CD4-positive, alpha-beta T cell treated with Interleukin-15 for 1 hour (primary cell): ENCODE data around the gene PKP3.

Source experiments
- DNase-seq: peaks from one replicate; pipeline ENCODE4 v3.0.0-alpha.2; 2020

Gene PKP3

DNA sequence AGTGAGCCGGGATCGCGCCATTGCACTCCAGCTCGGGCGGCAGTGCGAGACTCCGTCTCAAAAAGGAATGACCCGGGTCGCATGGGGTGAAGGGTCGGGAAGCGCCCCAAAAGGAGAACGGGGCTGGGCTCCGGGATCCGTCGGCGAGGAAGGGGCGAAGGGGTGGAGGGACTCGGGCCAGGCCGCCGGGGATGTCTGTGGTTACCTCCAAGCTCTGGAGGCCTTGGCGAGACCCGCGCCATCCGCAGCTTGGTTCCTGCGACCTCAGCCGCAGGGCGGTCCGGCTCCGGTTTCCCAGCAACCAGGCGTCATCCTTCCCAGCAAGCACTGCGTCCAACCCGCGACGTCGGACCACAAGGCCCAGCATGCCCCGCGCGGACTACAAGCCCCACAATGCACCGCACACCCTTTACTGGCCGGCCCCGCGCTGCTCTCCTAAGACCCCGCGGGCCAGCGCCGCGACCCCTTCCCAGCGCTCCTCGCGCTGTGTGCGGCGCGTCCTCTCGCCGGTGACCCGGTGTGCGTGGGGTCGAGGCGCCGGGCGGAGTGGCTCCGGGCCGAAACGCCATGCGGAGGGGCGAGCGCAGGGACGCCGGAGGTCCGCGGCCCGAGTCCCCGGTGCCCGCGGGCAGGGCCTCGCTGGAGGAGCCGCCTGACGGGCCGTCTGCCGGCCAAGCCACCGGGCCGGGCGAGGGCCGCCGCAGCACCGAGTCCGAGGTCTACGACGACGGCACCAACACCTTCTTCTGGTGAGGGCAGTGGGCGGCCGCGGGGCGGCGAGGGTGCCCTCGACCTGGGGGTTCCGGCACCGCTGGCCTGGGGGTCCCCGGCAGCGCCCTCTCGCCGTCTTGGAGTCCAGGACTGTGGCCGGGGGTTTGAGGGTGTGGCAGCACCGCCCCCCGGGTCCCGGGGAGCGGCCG, 56.1 kb downstream of the PKP3 start, which contains the start of gene PTDSS2:
PTDSS2 (plus strand) TSS at position 391 of the 920 bp plus-strand sequence; CDS start at position 568, 177 bp downstream.
- peak; percentile 94 for DNase-seq

DNA sequence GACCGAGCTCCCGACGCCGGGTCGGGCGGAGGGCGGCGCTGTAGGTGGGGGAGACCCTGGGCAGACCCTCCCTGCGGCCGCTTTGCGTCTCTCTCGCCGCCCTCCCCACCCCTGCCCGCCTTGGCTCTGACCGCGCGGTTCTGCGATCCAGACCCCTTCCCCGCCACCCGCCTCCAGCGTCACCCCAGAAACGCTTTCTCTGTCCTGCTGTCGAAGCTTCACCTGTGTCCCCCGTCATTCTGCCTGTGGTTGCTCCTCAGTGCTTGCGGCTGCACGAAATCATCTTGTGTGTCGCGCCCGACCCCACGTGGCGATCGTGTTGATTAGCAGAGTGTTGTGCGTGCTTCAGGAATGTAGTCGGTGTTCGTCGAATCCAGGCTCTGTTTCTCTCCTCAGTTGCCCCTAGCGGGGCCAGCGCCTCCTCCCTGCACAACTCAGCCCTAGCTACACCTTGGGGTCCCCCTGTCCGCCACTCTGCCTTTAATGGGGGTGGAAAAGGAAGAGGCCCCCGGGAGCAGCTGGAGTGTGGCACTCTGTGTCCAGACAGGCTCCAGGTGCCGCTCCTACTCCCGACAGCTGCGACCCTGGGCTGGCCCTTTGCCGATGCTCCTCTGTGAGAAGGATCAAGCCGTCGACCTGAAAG, 56.9 kb downstream of the PKP3 start:
- DNase-seq = peak; percentile 83

DNA sequence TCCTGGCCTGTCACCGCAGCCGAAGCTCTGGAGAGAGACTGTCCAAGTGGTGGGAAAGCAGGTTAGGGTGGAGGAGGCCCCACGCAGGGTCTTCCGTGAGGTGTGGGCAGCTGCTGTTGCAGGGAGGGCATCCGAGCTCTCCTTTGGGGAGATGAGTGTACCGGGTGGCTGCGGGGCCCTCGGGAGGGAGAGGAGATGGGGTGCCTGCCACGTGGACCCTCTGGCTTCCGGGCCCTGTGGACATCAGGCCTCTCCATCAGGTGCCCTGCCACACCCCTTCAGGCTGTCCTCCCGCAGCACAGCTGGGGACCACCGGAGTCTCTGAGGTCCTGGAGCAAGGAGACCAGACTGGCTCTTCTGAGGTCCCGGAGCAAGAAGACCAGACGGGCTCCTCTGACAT, 57.7 kb downstream of the PKP3 start:
- DNase-seq = no peak

GRCh38 chr11:452203-452744, 58.3 kb downstream of the PKP3 start:
- no peak for DNase-seq

DNA sequence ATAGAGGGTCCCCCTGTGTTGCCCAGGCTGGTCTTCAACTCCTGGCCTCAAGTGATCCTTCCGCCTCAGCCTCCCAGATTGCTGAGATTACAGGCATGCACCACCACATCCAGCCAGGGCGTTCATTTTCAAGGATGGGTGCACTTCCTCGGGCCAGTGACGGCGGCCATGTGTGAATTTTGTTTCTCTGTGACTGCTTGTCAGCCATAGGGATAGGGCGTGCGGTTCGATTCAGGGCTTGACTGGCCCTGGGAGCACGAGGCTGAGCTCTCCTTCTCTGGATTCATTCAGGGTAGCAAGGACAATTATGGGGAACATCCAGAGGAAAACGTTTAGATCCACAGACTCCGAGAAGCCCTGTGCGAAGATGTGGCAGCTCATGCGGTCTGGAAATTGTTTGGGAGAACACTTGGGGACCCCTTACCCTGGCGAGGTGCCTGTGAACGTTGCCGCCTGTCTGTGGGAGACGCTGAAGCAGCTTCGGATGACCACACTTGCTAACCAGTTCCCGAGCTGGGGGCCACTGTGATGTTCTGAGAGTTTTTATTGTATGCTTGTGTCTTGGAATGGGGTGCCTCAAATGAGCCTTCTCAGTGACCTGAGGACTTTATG, 59.0 kb downstream of the PKP3 start:
- no peak for DNase-seq

DNA sequence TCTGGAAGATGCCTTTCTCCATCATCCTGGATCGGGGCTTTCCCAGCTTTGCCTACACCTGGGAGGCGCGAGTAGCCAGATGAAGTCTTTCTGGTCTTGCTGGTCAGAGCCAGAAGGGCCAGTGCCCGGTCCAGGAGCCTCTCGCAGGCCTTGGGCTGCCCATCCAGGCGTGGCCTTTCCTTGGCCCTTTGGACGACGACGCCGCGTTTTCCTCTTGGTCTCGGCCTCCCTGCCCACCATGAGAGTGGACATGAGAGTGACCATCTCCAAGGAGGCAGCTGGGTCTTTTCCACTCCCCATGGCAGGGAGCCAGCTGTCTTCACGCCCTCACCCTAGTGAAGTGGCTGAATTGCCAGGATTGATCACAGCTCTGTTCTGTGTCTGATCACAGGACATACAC, 59.6 kb downstream of the PKP3 start:
- DNase-seq = no peak

DNA sequence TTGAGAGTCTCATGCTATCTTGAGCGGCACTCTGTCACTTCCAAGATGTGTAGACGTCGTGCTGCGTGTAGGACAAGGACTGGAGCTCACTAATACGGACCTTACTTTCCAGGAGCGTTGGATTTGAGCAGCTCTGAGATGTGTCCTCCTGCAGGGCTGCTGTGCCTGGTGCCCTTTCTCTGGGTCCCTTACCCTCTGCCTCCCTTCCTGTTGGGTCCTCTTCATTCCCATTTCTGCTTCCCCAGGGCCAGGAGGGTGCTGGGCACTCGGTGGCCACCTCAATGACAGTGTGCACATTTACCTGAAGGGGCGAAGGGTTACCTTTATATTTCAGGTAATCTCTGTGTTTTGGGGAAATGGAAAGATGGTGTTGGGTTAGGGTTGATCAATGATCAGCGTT, 60.0 kb downstream of the PKP3 start:
- DNase-seq = no peak
